GM12874 (cell line): ENCODE measurements around the gene CHST8.

Experiments
- TF ChIP-seq, protein P1 (sequence below): IDR thresholded peaks from 2 replicates; pipeline ENCODE4 v1.5.1; 2011; ENCODE audit warnings: low read depth, mild to moderate bottlenecking, control low read depth, low read length, moderate library complexity; ENCODE audit not compliant: insufficient read depth

CHST8 gene

DNA sequence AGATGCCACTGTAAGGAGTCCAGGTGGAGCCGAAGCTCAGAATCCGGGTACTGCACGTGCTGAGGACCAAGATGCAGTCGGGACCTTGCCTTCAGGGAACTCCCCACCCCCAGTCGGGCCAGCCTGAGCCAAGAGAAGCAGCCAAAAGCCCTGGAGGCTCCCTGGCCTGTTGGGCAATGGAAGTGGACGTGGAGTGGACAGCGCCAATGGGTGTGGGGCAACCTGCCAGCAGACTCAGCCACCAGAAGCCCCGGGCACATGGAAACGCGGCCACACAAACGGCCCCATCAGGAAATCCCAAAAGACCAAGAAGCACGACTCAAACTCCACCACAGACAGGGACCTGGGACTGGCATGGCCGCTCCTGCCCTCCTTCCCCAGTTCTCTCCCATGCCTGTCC, 144.9 kb downstream of the CHST8 start:
- TF ChIP-seq, protein P1, sequence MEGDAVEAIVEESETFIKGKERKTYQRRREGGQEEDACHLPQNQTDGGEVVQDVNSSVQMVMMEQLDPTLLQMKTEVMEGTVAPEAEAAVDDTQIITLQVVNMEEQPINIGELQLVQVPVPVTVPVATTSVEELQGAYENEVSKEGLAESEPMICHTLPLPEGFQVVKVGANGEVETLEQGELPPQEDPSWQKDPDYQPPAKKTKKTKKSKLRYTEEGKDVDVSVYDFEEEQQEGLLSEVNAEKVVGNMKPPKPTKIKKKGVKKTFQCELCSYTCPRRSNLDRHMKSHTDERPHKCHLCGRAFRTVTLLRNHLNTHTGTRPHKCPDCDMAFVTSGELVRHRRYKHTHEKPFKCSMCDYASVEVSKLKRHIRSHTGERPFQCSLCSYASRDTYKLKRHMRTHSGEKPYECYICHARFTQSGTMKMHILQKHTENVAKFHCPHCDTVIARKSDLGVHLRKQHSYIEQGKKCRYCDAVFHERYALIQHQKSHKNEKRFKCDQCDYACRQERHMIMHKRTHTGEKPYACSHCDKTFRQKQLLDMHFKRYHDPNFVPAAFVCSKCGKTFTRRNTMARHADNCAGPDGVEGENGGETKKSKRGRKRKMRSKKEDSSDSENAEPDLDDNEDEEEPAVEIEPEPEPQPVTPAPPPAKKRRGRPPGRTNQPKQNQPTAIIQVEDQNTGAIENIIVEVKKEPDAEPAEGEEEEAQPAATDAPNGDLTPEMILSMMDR, result no peak

DNA sequence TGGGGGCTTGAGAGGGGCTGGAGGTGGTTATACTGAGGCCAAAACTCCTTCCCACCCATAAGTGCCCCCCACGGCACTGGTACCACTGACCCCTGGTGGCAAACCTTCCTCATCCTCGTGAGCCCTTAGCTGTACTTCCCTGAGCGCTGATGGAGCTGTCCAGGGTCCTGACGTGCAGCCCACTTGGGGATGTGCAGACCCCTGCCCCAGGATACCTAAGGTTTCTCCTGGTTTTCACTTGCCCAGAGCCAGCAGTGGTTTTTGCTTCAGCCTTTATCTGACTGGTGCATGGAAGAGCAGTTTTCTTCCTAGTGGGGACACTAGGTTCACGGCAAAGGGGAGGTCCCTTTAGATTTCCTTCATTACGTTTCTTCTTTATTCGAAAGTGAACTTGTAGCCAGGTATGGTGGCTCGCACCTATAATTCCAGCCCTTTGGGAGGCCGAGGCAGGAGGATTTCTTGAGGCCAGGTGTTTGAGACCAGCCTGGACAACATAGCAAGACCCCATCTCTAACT, 146.2 kb downstream of the CHST8 start:
- TF ChIP-seq, protein P1, result no peak

GRCh38 chr19:33769208-33769607, 147.5 kb downstream of the CHST8 start:
- TF ChIP-seq, protein P1, result no peak

DNA sequence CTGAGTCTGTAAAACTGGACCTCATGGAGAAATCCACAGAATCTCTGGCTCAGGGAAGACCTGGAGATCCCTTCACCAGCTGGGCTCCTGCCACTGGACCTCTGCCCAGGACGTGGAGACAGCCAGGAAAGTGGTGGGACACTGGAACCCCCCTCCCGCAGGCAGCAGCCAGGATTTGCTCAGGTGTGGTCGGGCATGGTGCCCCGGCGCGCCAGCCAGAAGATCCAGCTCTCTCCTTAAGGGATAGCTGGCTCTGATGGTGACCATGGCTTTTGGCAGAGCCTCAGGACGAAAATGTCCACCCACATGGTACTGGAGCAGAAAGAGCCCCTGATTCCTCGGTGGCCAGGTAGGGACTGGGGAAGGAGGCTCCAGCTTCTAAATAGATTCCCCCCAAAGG, 148.4 kb downstream of the CHST8 start:
- TF ChIP-seq, protein P1, result no peak

GRCh38 chr19:33771384-33772101, 149.8 kb downstream of the CHST8 start:
- TF ChIP-seq, protein P1, result peak; percentile 77

DNA sequence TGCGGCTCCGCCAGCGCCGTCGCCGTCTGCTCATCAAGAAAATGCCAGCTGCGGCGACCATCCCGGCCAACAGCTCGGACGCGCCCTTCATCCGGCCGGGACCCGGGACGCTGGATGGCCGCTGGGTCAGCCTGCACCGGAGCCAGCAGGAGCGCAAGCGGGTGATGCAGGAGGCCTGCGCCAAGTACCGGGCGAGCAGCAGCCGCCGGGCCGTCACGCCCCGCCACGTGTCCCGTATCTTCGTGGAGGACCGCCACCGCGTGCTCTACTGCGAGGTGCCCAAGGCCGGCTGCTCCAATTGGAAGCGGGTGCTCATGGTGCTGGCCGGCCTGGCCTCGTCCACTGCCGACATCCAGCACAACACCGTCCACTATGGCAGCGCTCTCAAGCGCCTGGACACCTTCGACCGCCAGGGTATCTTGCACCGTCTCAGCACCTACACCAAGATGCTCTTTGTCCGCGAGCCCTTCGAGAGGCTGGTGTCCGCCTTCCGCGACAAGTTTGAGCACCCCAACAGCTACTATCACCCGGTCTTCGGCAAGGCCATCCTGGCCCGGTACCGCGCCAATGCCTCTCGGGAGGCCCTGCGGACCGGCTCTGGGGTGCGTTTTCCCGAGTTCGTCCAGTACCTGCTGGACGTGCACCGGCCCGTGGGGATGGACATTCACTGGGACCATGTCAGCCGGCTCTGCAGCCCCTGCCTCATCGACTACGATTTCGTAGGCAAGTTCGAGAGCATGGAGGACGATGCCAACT, 150.5 kb downstream of the CHST8 start:
- TF ChIP-seq, protein P1, result no peak

DNA sequence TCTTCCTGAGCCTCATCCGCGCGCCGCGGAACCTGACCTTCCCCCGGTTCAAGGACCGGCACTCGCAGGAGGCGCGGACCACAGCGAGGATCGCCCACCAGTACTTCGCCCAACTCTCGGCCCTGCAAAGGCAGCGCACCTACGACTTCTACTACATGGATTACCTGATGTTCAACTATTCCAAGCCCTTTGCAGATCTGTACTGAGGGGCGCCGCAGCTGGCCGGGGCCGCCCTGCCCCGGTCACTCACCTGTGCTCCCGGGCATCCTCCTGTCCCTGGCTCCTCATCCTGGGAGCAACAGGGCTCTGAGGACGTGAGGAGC, 151.1 kb downstream of the CHST8 start:
- TF ChIP-seq, protein P1, result no peak
